GM23338 (cell line): Measurements from ENCODE around the gene FNDC3B. TPM values are rescaled to one million over a fixed set of nuclear protein-coding genes. Genes with fewer than 3 reads are reported as not detected.

ENCODE experiments used
- CREB1 ChIP-seq: fragments of 250-450 bp; sonication (Bioruptor Pico); IDR thresholded peaks from 2 replicates; pipeline ENCODE4 v1.5.0; 2020; ENCODE audit warnings: low read depth, mild to moderate bottlenecking, moderate library complexity
- EZH2 ChIP-seq: fragments of 200-600 bp; sonication (generic); IDR thresholded peaks from one replicate; pipeline ENCODE4 v1.8.0; 2017; ENCODE audit warnings: antibody characterized with exemption, mild to moderate bottlenecking, low read depth; ENCODE audit not compliant: unreplicated experiment
- STAT1 ChIP-seq: IDR thresholded peaks from one replicate; pipeline ENCODE4 v1.6.1; 2016; ENCODE audit warnings: antibody characterized with exemption; ENCODE audit not compliant: unreplicated experiment
- ZNF114 ChIP-seq: fragments of 250-450 bp; sonication (Bioruptor Pico); IDR thresholded peaks from 2 replicates; pipeline ENCODE4 v1.5.0; 2020; ENCODE audit warnings: mild to moderate bottlenecking, moderate library complexity
- polyA plus RNA-seq: library from polyadenylated mRNA; unstranded; fragments of >200 nt; fragmentation: Nextera tagmentation; extraction: Ambion mirVana; gene quantifications from 2 replicates; pipeline ENCODE4 v1.2.1, GENCODE V29; 2016
- total RNA-seq: library from RNA; depleted of rRNA; stranded (reverse); fragments of >200 nt; shearing (Covaris generic); gene quantifications from 2 replicates; pipeline ENCODE4 v1.2.3, GENCODE V29; 2014
- TF ChIP-seq, protein P1 (sequence below): fragments of 250-450 bp; sonication (Bioruptor Pico); IDR thresholded peaks from 2 replicates; pipeline ENCODE4 v1.5.0; 2020; ENCODE audit warnings: mild to moderate bottlenecking, moderate library complexity
- TF ChIP-seq, protein P2 (sequence below): IDR thresholded peaks from 2 replicates; pipeline ENCODE4 v1.6.1; 2016; ENCODE audit warnings: antibody characterized with exemption
- TF ChIP-seq, protein P3 (sequence below), 2 experiments: fragments of 200-600 bp in 1 of 2; sonication (generic) in 1 of 2; conservative IDR thresholded peaks; 2 replicates each; pipeline versions ENCODE4 v1.5.1 to v1.6.1; 2016 to 2017; ENCODE audit warnings: antibody characterized with exemption in 2 of 2, low read depth in 2 of 2, mild to moderate bottlenecking in 2 of 2, moderate library complexity in 1 of 2

Gene FNDC3B
- total and polyA plus RNA-seq, 2 experiments from 2014 or later: 19.1 to 55.4 TPM

DNA sequence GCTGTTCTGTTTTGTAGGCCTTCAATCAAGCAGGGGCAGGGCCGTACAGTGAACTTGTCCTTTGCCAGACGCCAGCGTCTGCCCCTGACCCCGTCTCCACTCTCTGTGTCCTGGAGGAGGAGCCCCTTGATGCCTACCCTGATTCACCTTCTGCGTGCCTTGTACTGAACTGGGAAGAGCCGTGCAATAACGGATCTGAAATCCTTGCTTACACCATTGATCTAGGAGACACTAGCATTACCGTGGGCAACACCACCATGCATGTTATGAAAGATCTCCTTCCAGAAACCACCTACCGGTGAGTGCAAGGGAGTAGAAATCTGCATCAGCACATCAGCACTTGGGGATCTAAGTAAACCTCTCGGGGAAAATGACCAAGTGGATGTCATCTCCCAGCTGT lies 313.4 kb downstream of the FNDC3B start (continued):
- TF ChIP-seq, protein P1, sequence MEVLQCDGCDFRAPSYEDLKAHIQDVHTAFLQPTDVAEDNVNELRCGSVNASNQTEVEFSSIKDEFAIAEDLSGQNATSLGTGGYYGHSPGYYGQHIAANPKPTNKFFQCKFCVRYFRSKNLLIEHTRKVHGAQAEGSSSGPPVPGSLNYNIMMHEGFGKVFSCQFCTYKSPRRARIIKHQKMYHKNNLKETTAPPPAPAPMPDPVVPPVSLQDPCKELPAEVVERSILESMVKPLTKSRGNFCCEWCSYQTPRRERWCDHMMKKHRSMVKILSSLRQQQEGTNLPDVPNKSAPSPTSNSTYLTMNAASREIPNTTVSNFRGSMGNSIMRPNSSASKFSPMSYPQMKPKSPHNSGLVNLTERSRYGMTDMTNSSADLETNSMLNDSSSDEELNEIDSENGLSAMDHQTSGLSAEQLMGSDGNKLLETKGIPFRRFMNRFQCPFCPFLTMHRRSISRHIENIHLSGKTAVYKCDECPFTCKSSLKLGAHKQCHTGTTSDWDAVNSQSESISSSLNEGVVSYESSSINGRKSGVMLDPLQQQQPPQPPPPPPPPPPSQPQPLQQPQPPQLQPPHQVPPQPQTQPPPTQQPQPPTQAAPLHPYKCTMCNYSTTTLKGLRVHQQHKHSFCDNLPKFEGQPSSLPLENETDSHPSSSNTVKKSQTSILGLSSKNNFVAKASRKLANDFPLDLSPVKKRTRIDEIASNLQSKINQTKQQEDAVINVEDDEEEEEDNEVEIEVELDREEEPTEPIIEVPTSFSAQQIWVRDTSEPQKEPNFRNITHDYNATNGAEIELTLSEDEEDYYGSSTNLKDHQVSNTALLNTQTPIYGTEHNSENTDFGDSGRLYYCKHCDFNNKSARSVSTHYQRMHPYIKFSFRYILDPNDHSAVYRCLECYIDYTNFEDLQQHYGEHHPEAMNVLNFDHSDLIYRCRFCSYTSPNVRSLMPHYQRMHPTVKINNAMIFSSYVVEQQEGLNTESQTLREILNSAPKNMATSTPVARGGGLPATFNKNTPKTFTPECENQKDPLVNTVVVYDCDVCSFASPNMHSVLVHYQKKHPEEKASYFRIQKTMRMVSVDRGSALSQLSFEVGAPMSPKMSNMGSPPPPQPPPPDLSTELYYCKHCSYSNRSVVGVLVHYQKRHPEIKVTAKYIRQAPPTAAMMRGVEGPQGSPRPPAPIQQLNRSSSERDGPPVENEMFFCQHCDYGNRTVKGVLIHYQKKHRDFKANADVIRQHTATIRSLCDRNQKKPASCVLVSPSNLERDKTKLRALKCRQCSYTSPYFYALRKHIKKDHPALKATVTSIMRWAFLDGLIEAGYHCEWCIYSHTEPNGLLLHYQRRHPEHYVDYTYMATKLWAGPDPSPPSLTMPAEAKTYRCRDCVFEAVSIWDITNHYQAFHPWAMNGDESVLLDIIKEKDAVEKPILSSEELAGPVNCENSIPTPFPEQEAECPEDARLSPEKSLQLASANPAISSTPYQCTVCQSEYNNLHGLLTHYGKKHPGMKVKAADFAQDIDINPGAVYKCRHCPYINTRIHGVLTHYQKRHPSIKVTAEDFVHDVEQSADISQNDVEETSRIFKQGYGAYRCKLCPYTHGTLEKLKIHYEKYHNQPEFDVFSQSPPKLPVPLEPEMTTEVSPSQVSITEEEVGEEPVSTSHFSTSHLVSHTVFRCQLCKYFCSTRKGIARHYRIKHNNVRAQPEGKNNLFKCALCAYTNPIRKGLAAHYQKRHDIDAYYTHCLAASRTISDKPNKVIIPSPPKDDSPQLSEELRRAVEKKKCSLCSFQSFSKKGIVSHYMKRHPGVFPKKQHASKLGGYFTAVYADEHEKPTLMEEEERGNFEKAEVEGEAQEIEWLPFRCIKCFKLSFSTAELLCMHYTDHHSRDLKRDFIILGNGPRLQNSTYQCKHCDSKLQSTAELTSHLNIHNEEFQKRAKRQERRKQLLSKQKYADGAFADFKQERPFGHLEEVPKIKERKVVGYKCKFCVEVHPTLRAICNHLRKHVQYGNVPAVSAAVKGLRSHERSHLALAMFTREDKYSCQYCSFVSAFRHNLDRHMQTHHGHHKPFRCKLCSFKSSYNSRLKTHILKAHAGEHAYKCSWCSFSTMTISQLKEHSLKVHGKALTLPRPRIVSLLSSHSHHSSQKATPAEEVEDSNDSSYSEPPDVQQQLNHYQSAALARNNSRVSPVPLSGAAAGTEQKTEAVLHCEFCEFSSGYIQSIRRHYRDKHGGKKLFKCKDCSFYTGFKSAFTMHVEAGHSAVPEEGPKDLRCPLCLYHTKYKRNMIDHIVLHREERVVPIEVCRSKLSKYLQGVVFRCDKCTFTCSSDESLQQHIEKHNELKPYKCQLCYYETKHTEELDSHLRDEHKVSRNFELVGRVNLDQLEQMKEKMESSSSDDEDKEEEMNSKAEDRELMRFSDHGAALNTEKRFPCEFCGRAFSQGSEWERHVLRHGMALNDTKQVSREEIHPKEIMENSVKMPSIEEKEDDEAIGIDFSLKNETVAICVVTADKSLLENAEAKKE (CRISPR knock-in tag): no peak
- no peak for TF ChIP-seq STAT1
- TF ChIP-seq, protein P2, sequence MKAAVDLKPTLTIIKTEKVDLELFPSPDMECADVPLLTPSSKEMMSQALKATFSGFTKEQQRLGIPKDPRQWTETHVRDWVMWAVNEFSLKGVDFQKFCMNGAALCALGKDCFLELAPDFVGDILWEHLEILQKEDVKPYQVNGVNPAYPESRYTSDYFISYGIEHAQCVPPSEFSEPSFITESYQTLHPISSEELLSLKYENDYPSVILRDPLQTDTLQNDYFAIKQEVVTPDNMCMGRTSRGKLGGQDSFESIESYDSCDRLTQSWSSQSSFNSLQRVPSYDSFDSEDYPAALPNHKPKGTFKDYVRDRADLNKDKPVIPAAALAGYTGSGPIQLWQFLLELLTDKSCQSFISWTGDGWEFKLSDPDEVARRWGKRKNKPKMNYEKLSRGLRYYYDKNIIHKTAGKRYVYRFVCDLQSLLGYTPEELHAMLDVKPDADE: no peak
- TF ChIP-seq, protein P3, sequence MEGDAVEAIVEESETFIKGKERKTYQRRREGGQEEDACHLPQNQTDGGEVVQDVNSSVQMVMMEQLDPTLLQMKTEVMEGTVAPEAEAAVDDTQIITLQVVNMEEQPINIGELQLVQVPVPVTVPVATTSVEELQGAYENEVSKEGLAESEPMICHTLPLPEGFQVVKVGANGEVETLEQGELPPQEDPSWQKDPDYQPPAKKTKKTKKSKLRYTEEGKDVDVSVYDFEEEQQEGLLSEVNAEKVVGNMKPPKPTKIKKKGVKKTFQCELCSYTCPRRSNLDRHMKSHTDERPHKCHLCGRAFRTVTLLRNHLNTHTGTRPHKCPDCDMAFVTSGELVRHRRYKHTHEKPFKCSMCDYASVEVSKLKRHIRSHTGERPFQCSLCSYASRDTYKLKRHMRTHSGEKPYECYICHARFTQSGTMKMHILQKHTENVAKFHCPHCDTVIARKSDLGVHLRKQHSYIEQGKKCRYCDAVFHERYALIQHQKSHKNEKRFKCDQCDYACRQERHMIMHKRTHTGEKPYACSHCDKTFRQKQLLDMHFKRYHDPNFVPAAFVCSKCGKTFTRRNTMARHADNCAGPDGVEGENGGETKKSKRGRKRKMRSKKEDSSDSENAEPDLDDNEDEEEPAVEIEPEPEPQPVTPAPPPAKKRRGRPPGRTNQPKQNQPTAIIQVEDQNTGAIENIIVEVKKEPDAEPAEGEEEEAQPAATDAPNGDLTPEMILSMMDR (conservative IDR thresholded peaks at IDR 0.05; ENCODE audit: low read depth in 2 of 2): no peak
- no peak for TF ChIP-seq CREB1 (CRISPR knock-in tag)
- TF ChIP-seq EZH2: no peak
- TF ChIP-seq ZNF114 (CRISPR knock-in tag): no peak
